Measurements from ENCODE around the gene GNG12. TPM values are rescaled to one million over a fixed set of nuclear protein-coding genes. Genes with fewer than 3 reads are reported as not detected.

GNG12 gene
- total RNA-seq, 1 experiment from 2014 or later, result 70.0 TPM

- H3K36me3 ChIP-seq (ENCODE audit: control insufficient read depth, insufficient read depth, low read length), result no peaks in the 10 kb centered on the region
- TF ChIP-seq TCF7L2 (IDR thresholded peaks at IDR 0.05; ENCODE audit: low read depth, low read length) (no peak), REST (IDR thresholded peaks at IDR 0.05; ENCODE audit: insufficient read depth in 1 of 2, low read depth in 2 of 2, low read length in 1 of 2) (no peak), SIN3A (IDR thresholded peaks at IDR 0.05; ENCODE audit: borderline replicate concordance, insufficient read depth, low read depth, low read length) (no peak), CTCF (IDR thresholded peaks at IDR 0.05) (no peak), POLR2AphosphoS5 (IDR thresholded peaks at IDR 0.05; ENCODE audit: low read depth, low read length) (no peak)
- BruUV-seq (replicated peaks), result no TSS peak
- ChIA-PET CTCF (interaction anchor here (1.3 kb wide), 1 partner anchor 11 kb away, joined by 3 read pairs; no protein-coding TSS in a partner anchor), POLR2A (no interaction called here)
- H3K27ac ChIP-seq (ENCODE audit: low read length), result peak overlapping the region; percentile 88
- no peaks in the 10 kb centered on the region for H3K9me3 ChIP-seq (ENCODE audit: control insufficient read depth, insufficient read depth, low read depth, low read length)
- no peak for DNase-seq (ENCODE audit: low read depth, low spot score)
- intact Hi-C loops (cut with micrococcal nuclease; ENCODE audit: unreplicated experiment), result loop anchor here (5.0 kb wide), 2 partner anchors 62 to 212 kb away; partner anchors contain the start of gene GADD45A
- in situ Hi-C loops (cut with HindIII; ENCODE audit: low pct_unique_long_range_greater_than_20kb, low sequenced_read_pairs), result no loop called here
- peaks cover 52% of the 10 kb centered on the region for H3K4me1 ChIP-seq (ENCODE audit: control insufficient read depth, insufficient read depth, low read length)
- H3K27me3 ChIP-seq (ENCODE audit: control insufficient read depth, insufficient read depth, low read length), result no peaks in the 10 kb centered on the region
- peak; percentile 35 for ATAC-seq
- no peak overlapping the region for H3K4me3 ChIP-seq (ENCODE audit: low read depth in 2 of 2, low read length in 2 of 2)
Observed at GRCh38 chr1:67749263-67749843, 83.9 kb downstream of the GNG12 start.

- BruUV-seq (replicated peaks), result no TSS peak
- ATAC-seq (peak; percentile 43; the same call in 1 of the 2 replicates), DNase-seq (ENCODE audit: low read depth, low spot score) (no peak)
- no peaks in the 10 kb centered on the region for H3K27me3 ChIP-seq (ENCODE audit: control insufficient read depth, insufficient read depth, low read length)
- POLR2A ChIA-PET, result no interaction called here
- no peaks in the 10 kb centered on the region for H3K36me3 ChIP-seq (ENCODE audit: control insufficient read depth, insufficient read depth, low read length)
- no peak overlapping the region for H3K4me3 ChIP-seq (ENCODE audit: low read depth in 2 of 2, low read length in 2 of 2)
- in situ Hi-C loops (cut with HindIII; ENCODE audit: low pct_unique_long_range_greater_than_20kb, low sequenced_read_pairs) (no loop called here), intact Hi-C loops (cut with micrococcal nuclease; ENCODE audit: unreplicated experiment) (loop anchor here (5.0 kb wide), 2 partner anchors 61 to 211 kb away; partner anchors contain the start of gene GADD45A)
- CTCF ChIA-PET, result no interaction called here
- H3K9me3 ChIP-seq (ENCODE audit: control insufficient read depth, insufficient read depth, low read depth, low read length), result no peaks in the 10 kb centered on the region
- peaks cover 52% of the 10 kb centered on the region for H3K4me1 ChIP-seq (ENCODE audit: control insufficient read depth, insufficient read depth, low read length)
- TF ChIP-seq POLR2AphosphoS5 (IDR thresholded peaks at IDR 0.05; ENCODE audit: low read depth, low read length) (no peak), TCF7L2 (IDR thresholded peaks at IDR 0.05; ENCODE audit: low read depth, low read length) (no peak), SIN3A (IDR thresholded peaks at IDR 0.05; ENCODE audit: borderline replicate concordance, insufficient read depth, low read depth, low read length) (no peak), CTCF (IDR thresholded peaks at IDR 0.05) (no peak), REST (IDR thresholded peaks at IDR 0.05; ENCODE audit: insufficient read depth in 1 of 2, low read depth in 2 of 2, low read length in 1 of 2) (no peak)
- peak overlapping the region; percentile 88 for H3K27ac ChIP-seq (ENCODE audit: low read length)
Observed at GRCh38 chr1:67748630-67749029, 84.6 kb downstream of the GNG12 start.

Measured in Panc1 (cell line).